OCI-LY7 (cell line): ENCODE results near the gene EXOSC1.

Experiments used
- EZH2phosphoT487 ChIP-seq: fragments of 200-600 bp; sonication (generic); IDR thresholded peaks from 2 replicates; pipeline ENCODE4 v1.6.1; 2018; ENCODE audit warnings: low read depth, borderline replicate concordance, mild to moderate bottlenecking, mixed run types, antibody characterized with exemption, low read length, moderate library complexity, mixed read lengths
- TF ChIP-seq, protein P1 (sequence below): fragments of 200-600 bp; sonication (generic); conservative IDR thresholded peaks from 2 replicates; pipeline ENCODE4 v1.5.1; 2014; ENCODE audit warnings: mild to moderate bottlenecking, antibody characterized with exemption, low read length, moderate library complexity, mixed read lengths

DNA sequence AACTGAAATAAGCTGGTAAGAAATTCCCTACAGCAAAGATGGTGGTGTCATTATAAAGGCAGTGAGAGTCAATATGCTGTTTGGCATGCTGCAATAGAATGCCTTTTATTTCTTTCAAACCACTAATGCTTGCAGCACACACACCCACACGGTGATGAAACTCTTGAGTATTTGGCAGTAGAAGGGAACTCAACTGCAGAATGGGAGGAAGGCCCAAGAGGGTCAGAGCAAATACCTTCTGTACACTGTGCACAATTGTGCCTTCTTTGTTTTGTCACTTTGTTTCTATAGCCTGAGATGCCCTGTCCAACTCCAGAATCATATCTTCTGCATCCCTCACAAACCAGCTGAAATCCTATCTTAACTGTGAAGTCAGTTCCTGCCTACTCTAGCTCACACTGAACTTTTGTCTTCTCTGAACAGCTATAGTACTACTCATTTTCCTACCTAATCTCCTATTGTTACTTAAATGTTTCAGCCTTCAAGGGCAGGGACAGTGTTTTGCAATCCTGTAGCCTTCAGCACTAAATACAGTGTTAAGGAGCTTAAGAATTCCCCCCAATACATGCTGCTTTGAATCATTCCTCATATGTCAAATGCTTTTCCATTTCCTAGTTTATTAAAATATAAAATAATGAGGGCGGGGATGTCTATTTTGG lies 30.3 kb upstream of the EXOSC1 start:
- TF ChIP-seq, protein P1, sequence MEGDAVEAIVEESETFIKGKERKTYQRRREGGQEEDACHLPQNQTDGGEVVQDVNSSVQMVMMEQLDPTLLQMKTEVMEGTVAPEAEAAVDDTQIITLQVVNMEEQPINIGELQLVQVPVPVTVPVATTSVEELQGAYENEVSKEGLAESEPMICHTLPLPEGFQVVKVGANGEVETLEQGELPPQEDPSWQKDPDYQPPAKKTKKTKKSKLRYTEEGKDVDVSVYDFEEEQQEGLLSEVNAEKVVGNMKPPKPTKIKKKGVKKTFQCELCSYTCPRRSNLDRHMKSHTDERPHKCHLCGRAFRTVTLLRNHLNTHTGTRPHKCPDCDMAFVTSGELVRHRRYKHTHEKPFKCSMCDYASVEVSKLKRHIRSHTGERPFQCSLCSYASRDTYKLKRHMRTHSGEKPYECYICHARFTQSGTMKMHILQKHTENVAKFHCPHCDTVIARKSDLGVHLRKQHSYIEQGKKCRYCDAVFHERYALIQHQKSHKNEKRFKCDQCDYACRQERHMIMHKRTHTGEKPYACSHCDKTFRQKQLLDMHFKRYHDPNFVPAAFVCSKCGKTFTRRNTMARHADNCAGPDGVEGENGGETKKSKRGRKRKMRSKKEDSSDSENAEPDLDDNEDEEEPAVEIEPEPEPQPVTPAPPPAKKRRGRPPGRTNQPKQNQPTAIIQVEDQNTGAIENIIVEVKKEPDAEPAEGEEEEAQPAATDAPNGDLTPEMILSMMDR: no peak
- no peak for TF ChIP-seq EZH2phosphoT487
